ENCODE results near the gene TIAM1. TPM values are rescaled to one million over a fixed set of nuclear protein-coding genes. Genes with fewer than 3 reads are reported as not detected.

TIAM1 gene
- total RNA-seq, 2 donors from 2014 or later, result 4.5 to 15.2 TPM

GRCh38 chr21:31343030-31343510, 991 bp downstream of the TIAM1 start:
- DNase-seq (ENCODE audit: low spot score), result no peak
- no peak for TF ChIP-seq CTCF (IDR thresholded peaks at IDR 0.05)
- no peak overlapping the region for H3K27ac ChIP-seq
- no peak for ATAC-seq (ENCODE audit: insufficient number of reproducible peaks, low FRiP score, low read depth)
- no peaks in the 10 kb centered on the region for H3K36me3 ChIP-seq
- H3K4me3 ChIP-seq, result peak overlapping the region; percentile 61
- no peaks in the 10 kb centered on the region for H3K4me1 ChIP-seq (ENCODE audit: control insufficient read depth in 1 of 2, low read depth in 2 of 2)
- H3K27me3 ChIP-seq (replicated peaks; ENCODE audit: insufficient read depth), result no peaks in the 10 kb centered on the region
- H3K9me3 ChIP-seq, result no peaks in the 10 kb centered on the region

GRCh38 chr21:31342348-31342747, 1.7 kb downstream of the TIAM1 start:
- H3K36me3 ChIP-seq, result no peaks in the 10 kb centered on the region
- H3K9me3 ChIP-seq, result no peaks in the 10 kb centered on the region
- no peaks in the 10 kb centered on the region for H3K4me1 ChIP-seq (ENCODE audit: control insufficient read depth in 1 of 2, low read depth in 2 of 2)
- TF ChIP-seq CTCF (IDR thresholded peaks at IDR 0.05), result no peak
- no peak overlapping the region for H3K4me3 ChIP-seq
- no peak for ATAC-seq (ENCODE audit: insufficient number of reproducible peaks, low FRiP score, low read depth)
- no peak for DNase-seq (ENCODE audit: low spot score)
- no peak overlapping the region for H3K27ac ChIP-seq
- H3K27me3 ChIP-seq (replicated peaks; ENCODE audit: insufficient read depth), result no peaks in the 10 kb centered on the region

- ATAC-seq (ENCODE audit: insufficient number of reproducible peaks, low FRiP score, low read depth) (no peak), DNase-seq (ENCODE audit: low spot score) (no peak)
- TF ChIP-seq CTCF (IDR thresholded peaks at IDR 0.05), result no peak
- no peaks in the 10 kb centered on the region for H3K9me3 ChIP-seq
- H3K36me3 ChIP-seq, result no peaks in the 10 kb centered on the region
- no peaks in the 10 kb centered on the region for H3K4me1 ChIP-seq (ENCODE audit: control insufficient read depth in 1 of 2, low read depth in 2 of 2)
- H3K4me3 ChIP-seq, result no peak overlapping the region
- no peaks in the 10 kb centered on the region for H3K27me3 ChIP-seq (replicated peaks; ENCODE audit: insufficient read depth)
- no peak overlapping the region for H3K27ac ChIP-seq
Observed at GRCh38 chr21:31340942-31341487, 3.0 kb downstream of the TIAM1 start.

- TF ChIP-seq CTCF (IDR thresholded peaks at IDR 0.05), result no peak
- no peaks in the 10 kb centered on the region for H3K27me3 ChIP-seq (replicated peaks; ENCODE audit: insufficient read depth)
- no peak for ATAC-seq (ENCODE audit: insufficient number of reproducible peaks, low FRiP score, low read depth)
Observed at GRCh38 chr21:31340514-31340913, 3.5 kb downstream of the TIAM1 start.

GRCh38 chr21:31339721-31340120, 4.3 kb downstream of the TIAM1 start:
- Histone ChIP-seq H3K9me3 (no peaks in the 10 kb centered on the region), H3K4me3 (no peak overlapping the region), H3K4me1 (ENCODE audit: control insufficient read depth in 1 of 2, low read depth in 2 of 2) (no peaks in the 10 kb centered on the region), H3K27ac (no peak overlapping the region), H3K36me3 (no peaks in the 10 kb centered on the region), H3K27me3 (replicated peaks; ENCODE audit: insufficient read depth) (no peaks in the 10 kb centered on the region)
- TF ChIP-seq CTCF (IDR thresholded peaks at IDR 0.05), result no peak
- no peak for ATAC-seq (ENCODE audit: insufficient number of reproducible peaks, low FRiP score, low read depth)
- no peak for DNase-seq (ENCODE audit: low spot score)

More at GRCh38 chr21:31340514-31340913, 3.5 kb downstream of the TIAM1 start:
- Histone ChIP-seq H3K9me3 (no peaks in the 10 kb centered on the region), H3K27ac (no peak overlapping the region), H3K4me3 (no peak overlapping the region), H3K36me3 (no peaks in the 10 kb centered on the region), H3K4me1 (ENCODE audit: control insufficient read depth in 1 of 2, low read depth in 2 of 2) (no peaks in the 10 kb centered on the region)
- no peak for DNase-seq (ENCODE audit: low spot score)

Data from thoracic aorta (tissue), 2 donors.